Right atrium auricular region (tissue), 2 donors: ENCODE results near the gene SRRM3. TPM values are rescaled to one million over a fixed set of nuclear protein-coding genes. Genes with fewer than 3 reads are reported as not detected.
"Not testable (repeated sequence)": the region's sequence is repeated elsewhere in the genome, so short reads cannot be mapped to it uniquely, and the experiment has no call there.

Experiments
- DNase-seq: peaks from one replicate; pipeline ENCODE4 v3.0.0-alpha.2; 2019; ENCODE audit warnings: low spot score
- H3K27ac ChIP-seq, 2 donors: fragments of 200-600 bp; sonication (generic); 1 replicate in 1 of 2; 2 replicates in 1 of 2; pipeline ENCODE4 v1.5.1; 2016 to 2019
- H3K27me3 ChIP-seq, 2 donors: fragments of 200-600 bp; sonication (generic); one replicate each; pipeline versions ENCODE4 v1.5.1 to v1.6.0; 2017 to 2019
- H3K36me3 ChIP-seq: fragments of 200-600 bp; sonication (generic); one replicate; pipeline ENCODE4 v1.5.1; 2016
- H3K4me1 ChIP-seq, 2 donors: fragments of 200-600 bp; sonication (generic); one replicate each; pipeline versions ENCODE4 v1.5.1 to v1.6.0; 2017 to 2019
- H3K4me3 ChIP-seq, 2 donors: fragments of 200-600 bp; sonication (generic); 1 replicate in 1 of 2; 2 replicates in 1 of 2; pipeline ENCODE4 v1.5.1; 2017 to 2019; ENCODE audit warnings: mild to moderate bottlenecking in 1 of 2, moderate library complexity in 1 of 2
- H3K9me3 ChIP-seq, 2 donors: fragments of 200-600 bp; sonication (generic); one replicate each; pipeline ENCODE4 v1.5.1; 2019
- total RNA-seq, 2 donors: library from RNA; depleted of rRNA; stranded (reverse); fragments of >200 nt; gene quantifications; one replicate each; pipeline ENCODE4 v1.1.0, GENCODE V29; 2016
- TF ChIP-seq, protein P1 (sequence below), 2 donors: fragments of 200-600 bp; sonication (generic); IDR thresholded peaks; one replicate each; pipeline ENCODE4 v1.5.1; 2019; ENCODE audit warnings: antibody characterized with exemption in 2 of 2

The SRRM3 gene
- total RNA-seq, 2 donors from 2014 or later: 17.5 to 27.1 TPM

DNA sequence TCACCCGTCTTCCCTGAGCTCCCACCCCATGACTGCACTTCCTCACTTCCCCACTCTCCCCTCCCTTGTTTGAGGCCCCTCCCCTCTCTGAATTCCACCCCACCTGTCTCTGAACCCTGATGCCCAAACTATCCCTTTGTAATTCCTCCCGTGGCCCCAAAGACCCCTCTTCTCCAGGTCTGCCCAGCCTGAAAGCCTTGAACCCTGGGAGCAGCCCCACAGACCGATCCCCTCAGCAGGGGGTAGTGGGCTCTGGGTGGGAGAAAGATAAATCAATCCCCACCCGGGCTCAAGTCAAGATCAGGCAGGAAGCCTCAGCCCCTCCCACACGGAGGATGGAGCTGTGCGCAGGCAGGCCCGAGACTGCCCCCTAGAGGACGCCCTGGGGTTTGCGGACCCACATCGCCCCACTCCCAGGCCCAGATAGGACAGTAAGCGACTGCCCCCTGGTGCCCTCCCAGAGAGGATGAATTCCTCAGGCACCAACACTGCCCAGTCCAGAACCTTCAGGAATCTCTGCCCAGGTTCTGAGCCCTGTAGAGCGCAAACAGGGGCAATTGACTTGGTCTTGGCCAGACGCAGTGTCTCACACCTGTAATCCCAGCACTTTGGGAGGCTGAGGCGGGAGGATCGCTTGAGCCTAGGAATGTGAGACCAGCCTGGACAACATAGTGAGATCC lies 112.5 kb downstream of the SRRM3 start:
- H3K9me3 ChIP-seq: no peaks in the 10 kb centered on the region
- no peaks in the 10 kb centered on the region for H3K27me3 ChIP-seq
- TF ChIP-seq, protein P1, sequence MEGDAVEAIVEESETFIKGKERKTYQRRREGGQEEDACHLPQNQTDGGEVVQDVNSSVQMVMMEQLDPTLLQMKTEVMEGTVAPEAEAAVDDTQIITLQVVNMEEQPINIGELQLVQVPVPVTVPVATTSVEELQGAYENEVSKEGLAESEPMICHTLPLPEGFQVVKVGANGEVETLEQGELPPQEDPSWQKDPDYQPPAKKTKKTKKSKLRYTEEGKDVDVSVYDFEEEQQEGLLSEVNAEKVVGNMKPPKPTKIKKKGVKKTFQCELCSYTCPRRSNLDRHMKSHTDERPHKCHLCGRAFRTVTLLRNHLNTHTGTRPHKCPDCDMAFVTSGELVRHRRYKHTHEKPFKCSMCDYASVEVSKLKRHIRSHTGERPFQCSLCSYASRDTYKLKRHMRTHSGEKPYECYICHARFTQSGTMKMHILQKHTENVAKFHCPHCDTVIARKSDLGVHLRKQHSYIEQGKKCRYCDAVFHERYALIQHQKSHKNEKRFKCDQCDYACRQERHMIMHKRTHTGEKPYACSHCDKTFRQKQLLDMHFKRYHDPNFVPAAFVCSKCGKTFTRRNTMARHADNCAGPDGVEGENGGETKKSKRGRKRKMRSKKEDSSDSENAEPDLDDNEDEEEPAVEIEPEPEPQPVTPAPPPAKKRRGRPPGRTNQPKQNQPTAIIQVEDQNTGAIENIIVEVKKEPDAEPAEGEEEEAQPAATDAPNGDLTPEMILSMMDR (IDR thresholded peaks at IDR 0.05): peak; percentile 99 to 100
- no peaks in the 10 kb centered on the region for H3K36me3 ChIP-seq
- DNase-seq: peak; percentile 98
- H3K27ac ChIP-seq: peak overlapping the region in 1 of 2 donors; percentile 49
- H3K4me3 ChIP-seq: no peak overlapping the region
- H3K4me1 ChIP-seq: peaks cover 0 to 30% of the 10 kb centered on the region in 2 donors

DNA sequence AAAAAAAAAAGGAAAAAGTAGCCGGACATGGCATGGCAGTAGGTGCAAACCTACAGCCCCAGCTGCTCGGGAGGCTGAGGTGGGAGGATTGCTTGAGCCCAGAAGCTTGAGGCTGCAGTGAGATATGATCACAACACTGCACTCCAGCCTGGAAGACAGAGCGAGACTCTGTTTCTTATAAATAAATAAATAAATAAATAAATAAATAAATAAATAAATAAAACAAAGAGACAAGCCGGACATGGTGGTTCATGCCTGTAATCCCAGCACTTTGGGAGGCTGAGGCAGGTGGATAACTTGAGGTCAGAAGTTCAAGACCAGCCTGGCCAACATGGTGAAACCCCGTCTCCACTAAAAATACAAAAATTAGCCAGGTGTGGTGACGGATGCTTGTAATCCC lies 113.0 kb downstream of the SRRM3 start:
- not testable (repeated sequence) for H3K27ac ChIP-seq, H3K4me3 ChIP-seq, H3K36me3 ChIP-seq, H3K27me3 ChIP-seq, DNase-seq, H3K9me3 ChIP-seq
- H3K4me1 ChIP-seq: peaks cover 0 to 36% of the 10 kb centered on the region in 2 donors

DNA sequence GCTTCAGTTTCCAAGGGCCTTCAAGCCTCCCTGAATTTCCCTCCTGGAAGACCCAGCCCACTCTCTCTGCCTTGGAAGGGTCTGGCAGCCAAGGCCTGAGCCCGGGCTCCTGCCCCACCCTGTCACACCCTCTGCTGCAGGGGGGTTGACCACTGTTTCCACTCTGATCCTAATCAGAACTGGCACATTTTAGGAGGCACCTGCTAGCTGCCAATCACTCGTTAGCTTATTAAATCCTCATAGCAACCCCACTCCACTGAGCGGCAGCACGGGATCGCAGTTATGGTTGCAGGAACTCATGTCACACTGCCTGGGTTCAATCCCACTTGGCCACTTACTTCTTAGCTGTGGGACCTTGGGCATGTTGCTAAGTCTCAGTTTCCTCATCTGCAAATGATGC lies 113.7 kb downstream of the SRRM3 start:
- H3K4me3 ChIP-seq: no peak overlapping the region
- H3K4me1 ChIP-seq: peaks cover 0 to 39% of the 10 kb centered on the region in 2 donors
- H3K9me3 ChIP-seq: no peaks in the 10 kb centered on the region
- DNase-seq: no peak
- H3K36me3 ChIP-seq: no peaks in the 10 kb centered on the region
- H3K27me3 ChIP-seq: no peaks in the 10 kb centered on the region
- H3K27ac ChIP-seq: no peak overlapping the region
- TF ChIP-seq, protein P1 (IDR thresholded peaks at IDR 0.05): no peak

DNA sequence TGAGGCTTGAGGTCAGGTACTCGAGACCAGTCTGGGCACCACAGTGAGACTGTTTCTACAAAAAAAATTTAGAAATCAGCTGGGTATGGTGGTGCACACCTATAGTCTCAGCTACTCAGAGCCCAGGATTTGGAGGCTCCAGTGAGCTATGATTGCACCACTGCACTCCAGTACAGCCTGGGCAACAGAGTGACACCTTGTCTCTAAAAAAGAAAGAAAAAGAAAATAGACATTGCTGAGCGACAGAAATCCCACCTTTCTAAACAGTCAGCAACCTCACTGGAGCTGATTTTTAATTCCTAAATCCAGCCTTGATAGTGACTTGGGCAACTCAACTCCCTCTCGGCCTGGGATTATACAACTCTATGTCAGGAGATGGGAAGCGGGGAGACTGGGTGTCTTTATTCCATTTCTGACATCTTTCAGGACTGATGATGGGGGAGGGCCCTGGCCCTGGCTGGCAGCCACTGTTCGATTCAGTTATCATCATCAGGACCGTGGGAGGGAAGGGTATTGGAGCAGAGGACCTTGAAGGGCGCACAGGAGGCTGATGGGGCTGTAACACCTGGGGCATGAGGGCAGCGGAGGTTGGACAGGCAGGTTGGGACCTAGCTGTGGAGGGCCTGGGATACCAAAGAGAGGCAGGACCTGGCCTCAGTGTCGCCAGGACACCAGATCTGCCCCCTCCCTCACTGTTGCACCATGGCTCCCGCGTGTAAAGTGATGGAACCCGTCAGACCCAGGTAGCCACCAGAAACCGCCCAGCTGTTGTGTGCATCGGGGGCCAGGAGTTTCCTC lies 115.5 kb downstream of the SRRM3 start:
- no peak for DNase-seq
- H3K4me3 ChIP-seq: peak overlapping the region; percentile 61 to 75
- TF ChIP-seq, protein P1 (IDR thresholded peaks at IDR 0.05): no peak

DNA sequence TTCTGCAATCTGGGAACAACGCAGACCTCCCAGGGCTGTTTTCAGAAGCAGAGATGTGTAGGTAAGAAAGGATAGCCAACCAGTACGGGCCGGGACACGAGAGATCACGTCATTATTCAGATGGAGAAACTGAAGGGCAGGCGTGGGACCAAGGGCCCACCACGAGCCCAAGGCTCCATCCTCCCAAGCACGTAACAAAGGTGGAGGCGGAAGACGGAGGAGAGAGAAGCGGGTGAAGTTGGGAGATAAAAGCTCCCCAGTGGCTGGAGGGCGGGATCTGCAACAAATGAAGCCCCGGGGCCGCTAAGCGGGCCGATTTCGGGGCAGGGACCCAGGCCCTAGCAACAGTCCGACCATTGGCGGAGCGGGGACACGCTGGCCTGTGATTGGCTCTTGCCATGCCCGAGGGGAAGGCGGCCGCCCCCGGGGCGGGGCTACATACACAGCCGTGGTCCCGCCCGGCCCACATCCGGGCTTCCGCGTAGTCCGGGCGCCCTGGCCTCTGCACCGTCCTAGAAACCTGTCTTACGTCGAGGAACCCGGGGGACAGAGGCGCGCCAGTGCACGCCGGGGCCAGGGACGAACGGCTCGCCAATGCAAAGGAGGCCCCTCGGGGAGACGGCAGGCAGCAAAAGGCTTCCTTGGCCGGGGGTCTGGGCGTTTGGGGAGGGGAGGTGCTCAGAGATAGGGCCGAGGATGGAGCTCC lies 116.2 kb downstream of the SRRM3 start:
- Histone ChIP-seq H3K4me3 (peak overlapping the region; percentile 61 to 75), H3K27me3 (no peaks in the 10 kb centered on the region), H3K4me1 (peaks cover 0 to 44% of the 10 kb centered on the region in 2 donors), H3K27ac (peak overlapping the region; percentile 97 to 98), H3K36me3 (no peaks in the 10 kb centered on the region), H3K9me3 (no peaks in the 10 kb centered on the region)
- DNase-seq: peak; percentile 99
- TF ChIP-seq, protein P1 (IDR thresholded peaks at IDR 0.05): no peak

More for the DNA sequence above, 115.5 kb downstream of the SRRM3 start:
- Histone ChIP-seq H3K36me3 (no peaks in the 10 kb centered on the region), H3K27ac (peak overlapping the region; percentile 97 to 98), H3K4me1 (peaks cover 0 to 37% of the 10 kb centered on the region in 2 donors), H3K9me3 (no peaks in the 10 kb centered on the region), H3K27me3 (no peaks in the 10 kb centered on the region)
